ENCODE results near the gene TEAD1. TPM values are rescaled to one million over a fixed set of nuclear protein-coding genes. Genes with fewer than 3 reads are reported as not detected.

Gene TEAD1
- total RNA-seq, 1 donor from 2014 or later = 154 TPM

GRCh38 chr11:12812849-12813248, 138.6 kb downstream of the TEAD1 start:
- no peak overlapping the region for H3K4me3 Mint-ChIP-seq (ENCODE audit: unreplicated experiment)

GRCh38 chr11:12813371-12814225, 139.4 kb downstream of the TEAD1 start:
- TF ChIP-seq, protein P1, sequence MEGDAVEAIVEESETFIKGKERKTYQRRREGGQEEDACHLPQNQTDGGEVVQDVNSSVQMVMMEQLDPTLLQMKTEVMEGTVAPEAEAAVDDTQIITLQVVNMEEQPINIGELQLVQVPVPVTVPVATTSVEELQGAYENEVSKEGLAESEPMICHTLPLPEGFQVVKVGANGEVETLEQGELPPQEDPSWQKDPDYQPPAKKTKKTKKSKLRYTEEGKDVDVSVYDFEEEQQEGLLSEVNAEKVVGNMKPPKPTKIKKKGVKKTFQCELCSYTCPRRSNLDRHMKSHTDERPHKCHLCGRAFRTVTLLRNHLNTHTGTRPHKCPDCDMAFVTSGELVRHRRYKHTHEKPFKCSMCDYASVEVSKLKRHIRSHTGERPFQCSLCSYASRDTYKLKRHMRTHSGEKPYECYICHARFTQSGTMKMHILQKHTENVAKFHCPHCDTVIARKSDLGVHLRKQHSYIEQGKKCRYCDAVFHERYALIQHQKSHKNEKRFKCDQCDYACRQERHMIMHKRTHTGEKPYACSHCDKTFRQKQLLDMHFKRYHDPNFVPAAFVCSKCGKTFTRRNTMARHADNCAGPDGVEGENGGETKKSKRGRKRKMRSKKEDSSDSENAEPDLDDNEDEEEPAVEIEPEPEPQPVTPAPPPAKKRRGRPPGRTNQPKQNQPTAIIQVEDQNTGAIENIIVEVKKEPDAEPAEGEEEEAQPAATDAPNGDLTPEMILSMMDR (IDR thresholded peaks at IDR 0.05) = no peak
- H3K27me3 Mint-ChIP-seq (ENCODE audit: unreplicated experiment) = no peaks in the 10 kb centered on the region
- H3K36me3 Mint-ChIP-seq (ENCODE audit: unreplicated experiment) = peaks cover 3% of the 10 kb centered on the region
- H3K4me1 Mint-ChIP-seq (ENCODE audit: unreplicated experiment) = peaks cover 61% of the 10 kb centered on the region
- no peak for DNase-seq (ENCODE audit: extremely low spot score, unreplicated experiment)
- H3K27ac Mint-ChIP-seq (ENCODE audit: unreplicated experiment) = peak overlapping the region; percentile 77
- no peak overlapping the region for H3K4me3 Mint-ChIP-seq (ENCODE audit: unreplicated experiment)
- H3K9me3 Mint-ChIP-seq (ENCODE audit: unreplicated experiment) = no peaks in the 10 kb centered on the region

More at GRCh38 chr11:12812849-12813248, 138.6 kb downstream of the TEAD1 start:
- Mint-ChIP-seq H3K4me1 (ENCODE audit: unreplicated experiment) (peaks cover 61% of the 10 kb centered on the region), H3K27me3 (ENCODE audit: unreplicated experiment) (no peaks in the 10 kb centered on the region), H3K27ac (ENCODE audit: unreplicated experiment) (no peak overlapping the region), H3K36me3 (ENCODE audit: unreplicated experiment) (peaks cover 3% of the 10 kb centered on the region), H3K9me3 (ENCODE audit: unreplicated experiment) (no peaks in the 10 kb centered on the region)
- TF ChIP-seq, protein P1 (IDR thresholded peaks at IDR 0.05) = no peak
- DNase-seq (ENCODE audit: extremely low spot score, unreplicated experiment) = no peak

DNA sequence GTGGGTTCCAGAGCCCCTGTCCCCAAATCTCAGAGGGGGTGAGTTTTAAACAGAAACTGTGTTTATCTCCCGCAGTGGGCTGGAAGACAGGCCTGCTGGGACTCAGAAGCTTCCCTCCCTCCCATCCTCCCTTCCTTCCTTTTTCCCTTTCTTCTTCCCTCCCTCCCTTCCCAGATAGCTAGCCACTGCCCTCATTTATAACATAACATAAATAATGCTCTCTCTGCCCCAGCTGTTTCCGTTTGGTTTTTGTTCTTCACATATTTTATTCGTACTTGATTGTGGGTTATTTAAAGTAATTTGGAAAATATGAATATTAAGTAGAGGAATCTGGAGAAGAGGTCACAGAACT, 140.9 kb downstream of the TEAD1 start:
- H3K27me3 Mint-ChIP-seq (ENCODE audit: unreplicated experiment) = no peaks in the 10 kb centered on the region
- peak overlapping the region; percentile 79 for H3K27ac Mint-ChIP-seq (ENCODE audit: unreplicated experiment)
- no peak overlapping the region for H3K4me3 Mint-ChIP-seq (ENCODE audit: unreplicated experiment)
- DNase-seq (ENCODE audit: extremely low spot score, unreplicated experiment) = no peak
- no peaks in the 10 kb centered on the region for H3K9me3 Mint-ChIP-seq (ENCODE audit: unreplicated experiment)
- peaks cover 53% of the 10 kb centered on the region for H3K4me1 Mint-ChIP-seq (ENCODE audit: unreplicated experiment)
- TF ChIP-seq, protein P1 (IDR thresholded peaks at IDR 0.05) = no peak
- peaks cover 5% of the 10 kb centered on the region for H3K36me3 Mint-ChIP-seq (ENCODE audit: unreplicated experiment)

GRCh38 chr11:12815931-12816494, 141.8 kb downstream of the TEAD1 start:
- Mint-ChIP-seq H3K4me1 (ENCODE audit: unreplicated experiment) (peaks cover 45% of the 10 kb centered on the region), H3K27ac (ENCODE audit: unreplicated experiment) (peak overlapping the region; percentile 21), H3K4me3 (ENCODE audit: unreplicated experiment) (no peak overlapping the region), H3K36me3 (ENCODE audit: unreplicated experiment) (peaks cover 5% of the 10 kb centered on the region), H3K9me3 (ENCODE audit: unreplicated experiment) (no peaks in the 10 kb centered on the region), H3K27me3 (ENCODE audit: unreplicated experiment) (no peaks in the 10 kb centered on the region)
- TF ChIP-seq, protein P1 (IDR thresholded peaks at IDR 0.05) = no peak
- no peak for DNase-seq (ENCODE audit: extremely low spot score, unreplicated experiment)

DNA sequence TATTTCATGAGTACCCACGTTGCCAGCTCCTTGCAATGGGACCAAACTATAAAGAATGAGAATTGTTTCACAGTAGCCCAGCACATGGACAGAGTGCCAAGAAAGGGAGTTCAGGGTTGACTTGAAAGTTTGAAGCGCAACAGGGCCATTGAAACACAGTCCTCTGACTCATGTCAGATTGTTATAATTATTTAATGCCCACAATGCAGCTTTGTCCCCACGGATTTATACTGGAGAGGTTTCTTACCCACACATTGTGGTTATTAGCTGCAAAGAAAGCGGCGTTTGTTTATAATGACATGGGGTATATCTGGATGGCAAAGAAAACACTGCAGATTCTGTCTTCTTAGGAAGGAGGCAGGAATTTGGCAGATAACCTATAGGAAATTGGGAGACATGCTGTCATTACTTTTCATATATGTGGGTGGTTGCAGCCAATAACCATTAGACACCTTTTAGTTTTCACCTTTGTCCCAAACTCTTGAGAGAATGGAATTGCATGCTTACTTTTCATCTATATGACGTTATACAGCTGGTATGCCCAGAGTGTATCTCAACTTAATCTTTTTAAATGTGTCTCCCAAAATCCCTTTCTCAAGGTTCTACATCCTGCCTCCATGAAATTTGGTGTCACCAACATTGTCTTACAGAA, 143.6 kb downstream of the TEAD1 start:
- Mint-ChIP-seq H3K36me3 (ENCODE audit: unreplicated experiment) (peaks cover 8% of the 10 kb centered on the region), H3K4me3 (ENCODE audit: unreplicated experiment) (no peak overlapping the region), H3K9me3 (ENCODE audit: unreplicated experiment) (no peaks in the 10 kb centered on the region), H3K27me3 (ENCODE audit: unreplicated experiment) (no peaks in the 10 kb centered on the region), H3K4me1 (ENCODE audit: unreplicated experiment) (peaks cover 41% of the 10 kb centered on the region), H3K27ac (ENCODE audit: unreplicated experiment) (peak overlapping the region; percentile 75)
- TF ChIP-seq, protein P1 (IDR thresholded peaks at IDR 0.05) = no peak
- no peak for DNase-seq (ENCODE audit: extremely low spot score, unreplicated experiment)
